ENCODE data around the gene OR1A2. TPM values are rescaled to one million over a fixed set of nuclear protein-coding genes. Genes with fewer than 3 reads are reported as not detected.
"Not testable (repeated sequence)": the region's sequence is repeated elsewhere in the genome, so short reads cannot be mapped to it uniquely, and the experiment has no call there.

Gene OR1A2
- total and polyA plus RNA-seq, 2 experiments from 2014 or later, result not detected

- TF ChIP-seq CREB1 (CRISPR knock-in tag; IDR thresholded peaks at IDR 0.05; ENCODE audit: low read depth) (no peak), NANOG (IDR thresholded peaks at IDR 0.05; ENCODE audit: borderline replicate concordance) (no peak), JUNB (IDR thresholded peaks at IDR 0.05; ENCODE audit: unreplicated experiment) (no peak), ZNF114 (CRISPR knock-in tag; IDR thresholded peaks at IDR 0.05) (no peak)
- TF ChIP-seq, protein P1, sequence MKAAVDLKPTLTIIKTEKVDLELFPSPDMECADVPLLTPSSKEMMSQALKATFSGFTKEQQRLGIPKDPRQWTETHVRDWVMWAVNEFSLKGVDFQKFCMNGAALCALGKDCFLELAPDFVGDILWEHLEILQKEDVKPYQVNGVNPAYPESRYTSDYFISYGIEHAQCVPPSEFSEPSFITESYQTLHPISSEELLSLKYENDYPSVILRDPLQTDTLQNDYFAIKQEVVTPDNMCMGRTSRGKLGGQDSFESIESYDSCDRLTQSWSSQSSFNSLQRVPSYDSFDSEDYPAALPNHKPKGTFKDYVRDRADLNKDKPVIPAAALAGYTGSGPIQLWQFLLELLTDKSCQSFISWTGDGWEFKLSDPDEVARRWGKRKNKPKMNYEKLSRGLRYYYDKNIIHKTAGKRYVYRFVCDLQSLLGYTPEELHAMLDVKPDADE (IDR thresholded peaks at IDR 0.05), result peak; percentile 49; the same call in 1 of the 2 replicates
These were observed 16.3 kb downstream of the OR1A2 start (continued) for GRCh38 chr17:3213587-3213986.

DNA sequence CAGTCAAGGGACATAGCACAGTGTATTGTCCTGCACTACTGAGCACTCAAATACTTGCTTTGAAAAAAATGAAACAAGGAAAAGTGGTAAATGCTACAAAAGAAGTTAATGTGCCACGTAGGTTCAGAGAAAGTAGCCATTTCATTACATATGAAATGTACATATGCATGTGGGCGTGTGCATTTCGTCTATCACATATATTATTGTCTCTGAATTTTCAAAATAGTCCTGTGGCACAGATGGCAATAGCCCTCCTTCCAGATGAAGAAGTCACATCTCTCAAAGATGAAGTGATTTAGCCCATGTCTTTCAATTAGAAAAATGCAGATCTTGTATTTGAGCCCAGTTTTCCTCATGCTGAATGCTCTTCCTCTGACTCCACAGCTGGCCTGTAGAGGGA is 22.7 kb downstream of the OR1A2 start:
- not testable (repeated sequence) for H3K36me3 Mint-ChIP-seq (ENCODE audit: low read depth); H2AFZ ChIP-seq; H3K27ac ChIP-seq (ENCODE audit: low read depth); DNase-seq (ENCODE audit: low spot score); H3K4me2 ChIP-seq; H4K20me1 ChIP-seq (replicated peaks; ENCODE audit: insufficient read depth); ATAC-seq; H3K4me3 ChIP-seq; H3K27me3 ChIP-seq (ENCODE audit: insufficient read depth); H3K4me1 Mint-ChIP-seq; H3K4me1 ChIP-seq (ENCODE audit: insufficient read depth); H3K79me2 ChIP-seq (replicated peaks; ENCODE audit: insufficient read depth); H3K9me2 ChIP-seq (ENCODE audit: insufficient read depth); H3F3A ChIP-seq (replicated peaks; ENCODE audit: low read depth); H3K27ac Mint-ChIP-seq; H3K27me3 Mint-ChIP-seq (ENCODE audit: insufficient read depth, low read depth, poor library complexity); H3K36me3 ChIP-seq (ENCODE audit: insufficient read depth); H3K4me3 Mint-ChIP-seq
- H3K9me3 Mint-ChIP-seq, result peaks cover 56% of the 10 kb centered on the region

- H3K4me1 Mint-ChIP-seq, result no peaks in the 10 kb centered on the region
- no peaks in the 10 kb centered on the region for H3K27me3 Mint-ChIP-seq (ENCODE audit: insufficient read depth, low read depth, poor library complexity)
- H2AFZ ChIP-seq, result no peak overlapping the region
- H3K36me3 ChIP-seq (ENCODE audit: insufficient read depth), result no peaks in the 10 kb centered on the region
- H3K4me1 ChIP-seq (ENCODE audit: insufficient read depth), result no peaks in the 10 kb centered on the region
- DNase-seq (ENCODE audit: low spot score) (no peak), ATAC-seq (no peak)
- no peaks in the 10 kb centered on the region for H3F3A ChIP-seq (replicated peaks; ENCODE audit: low read depth)
- H3K36me3 Mint-ChIP-seq (ENCODE audit: low read depth), result no peaks in the 10 kb centered on the region
- peaks cover 48% of the 10 kb centered on the region for H3K9me3 Mint-ChIP-seq
- no peak overlapping the region for H3K4me2 ChIP-seq
- H3K4me3 Mint-ChIP-seq, result no peak overlapping the region
- no peak overlapping the region for H3K27ac ChIP-seq (ENCODE audit: low read depth)
- H3K4me3 ChIP-seq, result no peak overlapping the region
- H3K27ac Mint-ChIP-seq, result no peak overlapping the region
- no peaks in the 10 kb centered on the region for H4K20me1 ChIP-seq (replicated peaks; ENCODE audit: insufficient read depth)
- H3K9me2 ChIP-seq (ENCODE audit: insufficient read depth), result 0 out of 2 replicates have a peak, but pooled peaks cover 3% of the 10 kb centered on the region
- H3K79me2 ChIP-seq (replicated peaks; ENCODE audit: insufficient read depth), result no peaks in the 10 kb centered on the region
- no peaks in the 10 kb centered on the region for H3K27me3 ChIP-seq (ENCODE audit: insufficient read depth)
- TF ChIP-seq STAT1 (IDR thresholded peaks at IDR 0.05; ENCODE audit: unreplicated experiment), result no peak
- TF ChIP-seq ZNF462 (CRISPR knock-in tag; IDR thresholded peaks at IDR 0.05), result no peak
- TF ChIP-seq EZH2 (IDR thresholded peaks at IDR 0.05; ENCODE audit: low read depth, unreplicated experiment), result no peak
- TF ChIP-seq CTCF (conservative IDR thresholded peaks at IDR 0.05; ENCODE audit: low read depth in 2 of 2), result no peak
- no peak for TF ChIP-seq EZH2phosphoT487 (IDR thresholded peaks at IDR 0.05; ENCODE audit: unreplicated experiment)
- TF ChIP-seq NANOG (IDR thresholded peaks at IDR 0.05; ENCODE audit: borderline replicate concordance), result no peak
- no peak for TF ChIP-seq ZNF114 (CRISPR knock-in tag; IDR thresholded peaks at IDR 0.05)
- TF ChIP-seq, protein P1 (IDR thresholded peaks at IDR 0.05), result no peak
These were observed 24.5 kb downstream of the OR1A2 start for GRCh38 chr17:3221850-3222249.
